Measurements from ENCODE around the gene LRCH3. TPM values are rescaled to one million over a fixed set of nuclear protein-coding genes. Genes with fewer than 3 reads are reported as not detected.

LRCH3 gene
- total and polyA plus RNA-seq, 9 of the 15 experiments (the other 6 are each of a cell fraction or from before 2014, with no cell fraction given): 4.6 to 75.3 (median 30.3) TPM

- H3K9me1 ChIP-seq (ENCODE audit: control insufficient read depth, insufficient read depth, low read length): no peaks in the 10 kb centered on the region
- peaks cover 24% of the 10 kb centered on the region; the same call in 1 of the 3 replicates for H3K36me3 ChIP-seq (ENCODE audit: control insufficient read depth, insufficient read depth, low read length)
- WGBS (ENCODE audit: insufficient coverage, low coverage, missing lambda C conversion rate): 86% methylated on average over 5 of the region's 5 CpGs
- H3K4me1 ChIP-seq (replicated peaks in 1 of 2; ENCODE audit: control insufficient read depth in 2 of 2, insufficient read depth in 2 of 2, low read length in 2 of 2): peaks cover 0 to 2% of the 10 kb centered on the region in 2 experiments; a peak in 1 of 5 replicates
- intact Hi-C loops (cut with micrococcal nuclease) (no loop called here), in situ Hi-C loops (cut with MboI) (no loop called here)
- BruUV-seq (replicated peaks): no TSS peak
- no peak overlapping the region for H3K9ac ChIP-seq (ENCODE audit: insufficient read depth in 1 of 2, low read depth in 2 of 2, low read length in 2 of 2)
- no peaks in the 10 kb centered on the region for H4K20me1 ChIP-seq (replicated peaks; ENCODE audit: control insufficient read depth, insufficient read depth, low read length)
- FAIRE-seq (no peak), ATAC-seq (no peak), DNase-seq (ENCODE audit: extremely low read depth in 1 of 4, low spot score in 3 of 4) (no peak)
- H3K27ac ChIP-seq (ENCODE audit: extremely low read depth, low read depth, low read length): no peak overlapping the region
- H3K4me2 ChIP-seq (ENCODE audit: insufficient read depth, low read length): no peak overlapping the region
- CTCF ChIA-PET (ENCODE audit: low intra/inter-chr PET ratio): no interaction called here
- POLR2A ChIA-PET: no interaction called here
- no peak overlapping the region for H3K4me3 ChIP-seq
- H3K79me2 ChIP-seq (ENCODE audit: control insufficient read depth, insufficient read depth, low read length): no peaks in the 10 kb centered on the region
- no peaks in the 10 kb centered on the region for H3K27me3 ChIP-seq (ENCODE audit: control insufficient read depth in 2 of 2, insufficient read depth in 2 of 2, low read length in 2 of 2)
- no peak overlapping the region for H2AFZ ChIP-seq (ENCODE audit: low read depth, low read length)
- H3K9me3 ChIP-seq (replicated peaks; ENCODE audit: control insufficient read depth, insufficient read depth, low read depth, low read length): no peaks in the 10 kb centered on the region
- TF ChIP-seq JUNB (CRISPR knock-in tag; conservative IDR thresholded peaks at IDR 0.05) (no peak), ELK3 (CRISPR knock-in tag; IDR thresholded peaks at IDR 0.05) (no peak), RNF2 (IDR thresholded peaks at IDR 0.05) (no peak), ZC3H11A (IDR thresholded peaks at IDR 0.05; ENCODE audit: low read depth, low read length) (no peak), TCF7L2 (IDR thresholded peaks at IDR 0.05; ENCODE audit: low read depth, low read length) (no peak), CREM (IDR thresholded peaks at IDR 0.05; ENCODE audit: low read depth) (no peak), RFX1 (IDR thresholded peaks at IDR 0.05) (no peak), TBP (optimal IDR thresholded peaks at IDR 0.05; ENCODE audit: low read depth, low read length) (no peak), ZNF224 (CRISPR knock-in tag; IDR thresholded peaks at IDR 0.05) (no peak), XRCC3 (IDR thresholded peaks at IDR 0.05) (no peak), ZNF23 (CRISPR knock-in tag; IDR thresholded peaks at IDR 0.05) (no peak), SMARCB1 (IDR thresholded peaks at IDR 0.05; ENCODE audit: insufficient read length, low read depth) (no peak)
- TF ChIP-seq, protein P1, sequence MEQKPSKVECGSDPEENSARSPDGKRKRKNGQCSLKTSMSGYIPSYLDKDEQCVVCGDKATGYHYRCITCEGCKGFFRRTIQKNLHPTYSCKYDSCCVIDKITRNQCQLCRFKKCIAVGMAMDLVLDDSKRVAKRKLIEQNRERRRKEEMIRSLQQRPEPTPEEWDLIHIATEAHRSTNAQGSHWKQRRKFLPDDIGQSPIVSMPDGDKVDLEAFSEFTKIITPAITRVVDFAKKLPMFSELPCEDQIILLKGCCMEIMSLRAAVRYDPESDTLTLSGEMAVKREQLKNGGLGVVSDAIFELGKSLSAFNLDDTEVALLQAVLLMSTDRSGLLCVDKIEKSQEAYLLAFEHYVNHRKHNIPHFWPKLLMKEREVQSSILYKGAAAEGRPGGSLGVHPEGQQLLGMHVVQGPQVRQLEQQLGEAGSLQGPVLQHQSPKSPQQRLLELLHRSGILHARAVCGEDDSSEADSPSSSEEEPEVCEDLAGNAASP (IDR thresholded peaks at IDR 0.05): no peak
- TF ChIP-seq, protein P2, sequence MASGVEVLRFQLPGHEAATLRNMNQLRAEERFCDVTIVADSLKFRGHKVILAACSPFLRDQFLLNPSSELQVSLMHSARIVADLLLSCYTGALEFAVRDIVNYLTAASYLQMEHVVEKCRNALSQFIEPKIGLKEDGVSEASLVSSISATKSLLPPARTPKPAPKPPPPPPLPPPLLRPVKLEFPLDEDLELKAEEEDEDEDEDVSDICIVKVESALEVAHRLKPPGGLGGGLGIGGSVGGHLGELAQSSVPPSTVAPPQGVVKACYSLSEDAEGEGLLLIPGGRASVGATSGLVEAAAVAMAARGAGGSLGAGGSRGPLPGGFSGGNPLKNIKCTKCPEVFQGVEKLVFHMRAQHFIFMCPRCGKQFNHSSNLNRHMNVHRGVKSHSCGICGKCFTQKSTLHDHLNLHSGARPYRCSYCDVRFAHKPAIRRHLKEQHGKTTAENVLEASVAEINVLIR (CRISPR knock-in tag; IDR thresholded peaks at IDR 0.05): no peak
- TF ChIP-seq, protein P3, sequence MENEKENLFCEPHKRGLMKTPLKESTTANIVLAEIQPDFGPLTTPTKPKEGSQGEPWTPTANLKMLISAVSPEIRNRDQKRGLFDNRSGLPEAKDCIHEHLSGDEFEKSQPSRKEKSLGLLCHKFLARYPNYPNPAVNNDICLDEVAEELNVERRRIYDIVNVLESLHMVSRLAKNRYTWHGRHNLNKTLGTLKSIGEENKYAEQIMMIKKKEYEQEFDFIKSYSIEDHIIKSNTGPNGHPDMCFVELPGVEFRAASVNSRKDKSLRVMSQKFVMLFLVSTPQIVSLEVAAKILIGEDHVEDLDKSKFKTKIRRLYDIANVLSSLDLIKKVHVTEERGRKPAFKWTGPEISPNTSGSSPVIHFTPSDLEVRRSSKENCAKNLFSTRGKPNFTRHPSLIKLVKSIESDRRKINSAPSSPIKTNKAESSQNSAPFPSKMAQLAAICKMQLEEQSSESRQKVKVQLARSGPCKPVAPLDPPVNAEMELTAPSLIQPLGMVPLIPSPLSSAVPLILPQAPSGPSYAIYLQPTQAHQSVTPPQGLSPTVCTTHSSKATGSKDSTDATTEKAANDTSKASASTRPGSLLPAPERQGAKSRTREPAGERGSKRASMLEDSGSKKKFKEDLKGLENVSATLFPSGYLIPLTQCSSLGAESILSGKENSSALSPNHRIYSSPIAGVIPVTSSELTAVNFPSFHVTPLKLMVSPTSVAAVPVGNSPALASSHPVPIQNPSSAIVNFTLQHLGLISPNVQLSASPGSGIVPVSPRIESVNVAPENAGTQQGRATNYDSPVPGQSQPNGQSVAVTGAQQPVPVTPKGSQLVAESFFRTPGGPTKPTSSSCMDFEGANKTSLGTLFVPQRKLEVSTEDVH (IDR thresholded peaks at IDR 0.05; ENCODE audit: low read depth, partially characterized antibody): no peak
- TF ChIP-seq, protein P4, sequence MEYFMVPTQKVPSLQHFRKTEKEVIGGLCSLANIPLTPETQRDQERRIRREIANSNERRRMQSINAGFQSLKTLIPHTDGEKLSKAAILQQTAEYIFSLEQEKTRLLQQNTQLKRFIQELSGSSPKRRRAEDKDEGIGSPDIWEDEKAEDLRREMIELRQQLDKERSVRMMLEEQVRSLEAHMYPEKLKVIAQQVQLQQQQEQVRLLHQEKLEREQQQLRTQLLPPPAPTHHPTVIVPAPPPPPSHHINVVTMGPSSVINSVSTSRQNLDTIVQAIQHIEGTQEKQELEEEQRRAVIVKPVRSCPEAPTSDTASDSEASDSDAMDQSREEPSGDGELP (CRISPR knock-in tag; IDR thresholded peaks at IDR 0.05; ENCODE audit: borderline replicate concordance): no peak
These were observed 92.5 kb downstream of the LRCH3 start for GRCh38 chr3:197883541-197883940.
